Mammary epithelial cell (primary cell): ENCODE results near the gene XPC.

ENCODE experiments used
- EZH2 ChIP-seq: IDR thresholded peaks from 2 replicates; pipeline ENCODE4 v1.6.1; 2012; ENCODE audit warnings: low read length, inconsistent platforms, borderline replicate concordance
- TF ChIP-seq, protein P1 (sequence below), 2 donors: IDR thresholded peaks in 1 of 2; conservative IDR thresholded peaks in 1 of 2; 2 replicates each; pipeline ENCODE4 v1.5.1; 2011 to 2012; ENCODE audit warnings: inconsistent platforms in 2 of 2, low read length in 2 of 2, mild to moderate bottlenecking in 2 of 2, control low read depth in 1 of 2, low read depth in 1 of 2; ENCODE audit not compliant: insufficient read depth in 1 of 2; ENCODE audit errors: extremely low read depth in 1 of 2

DNA sequence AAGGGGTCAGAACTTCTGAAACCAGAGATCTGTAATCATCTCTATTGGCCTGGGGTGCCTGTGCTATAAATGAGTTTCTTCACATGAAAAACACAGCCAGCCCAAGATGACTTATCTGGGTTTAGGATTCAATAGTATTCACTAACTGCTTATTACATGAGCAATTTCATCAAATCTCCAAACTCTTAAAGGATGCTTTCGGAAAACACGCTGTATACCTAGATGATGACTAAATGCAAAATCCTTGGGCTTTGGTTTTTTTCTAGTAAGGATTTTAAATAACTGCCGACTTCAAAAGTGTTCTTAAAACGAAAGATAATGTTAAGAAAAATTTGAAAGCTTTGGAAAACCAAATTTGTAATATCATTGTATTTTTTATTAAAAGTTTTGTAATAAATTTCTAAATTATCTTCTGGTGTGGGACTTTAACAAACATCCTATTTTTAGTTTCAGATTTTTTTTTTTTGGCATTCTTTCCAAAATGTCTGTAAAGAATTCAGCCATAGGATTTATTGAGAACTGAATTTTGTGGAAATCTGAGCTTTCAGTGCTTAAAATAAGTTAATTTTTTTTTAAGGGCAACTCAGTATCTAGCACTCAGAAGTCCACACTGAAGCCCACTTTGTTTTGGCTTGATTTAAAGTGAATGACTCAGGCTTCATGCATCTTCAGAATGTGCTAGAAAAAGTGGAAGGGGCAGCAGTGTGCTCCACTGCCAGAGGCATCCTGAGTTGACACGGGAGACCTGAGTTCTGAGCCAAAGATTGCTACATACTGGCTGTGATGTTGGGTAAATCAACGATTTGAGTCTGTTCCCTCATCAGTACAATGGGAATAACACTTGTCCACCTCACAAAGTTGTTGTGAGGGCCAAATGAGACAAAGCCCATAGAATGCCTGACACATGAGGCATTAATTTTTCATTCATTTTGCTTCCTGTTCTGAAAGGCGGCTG, 34.9 kb downstream of the XPC start:
- TF ChIP-seq, protein P1, sequence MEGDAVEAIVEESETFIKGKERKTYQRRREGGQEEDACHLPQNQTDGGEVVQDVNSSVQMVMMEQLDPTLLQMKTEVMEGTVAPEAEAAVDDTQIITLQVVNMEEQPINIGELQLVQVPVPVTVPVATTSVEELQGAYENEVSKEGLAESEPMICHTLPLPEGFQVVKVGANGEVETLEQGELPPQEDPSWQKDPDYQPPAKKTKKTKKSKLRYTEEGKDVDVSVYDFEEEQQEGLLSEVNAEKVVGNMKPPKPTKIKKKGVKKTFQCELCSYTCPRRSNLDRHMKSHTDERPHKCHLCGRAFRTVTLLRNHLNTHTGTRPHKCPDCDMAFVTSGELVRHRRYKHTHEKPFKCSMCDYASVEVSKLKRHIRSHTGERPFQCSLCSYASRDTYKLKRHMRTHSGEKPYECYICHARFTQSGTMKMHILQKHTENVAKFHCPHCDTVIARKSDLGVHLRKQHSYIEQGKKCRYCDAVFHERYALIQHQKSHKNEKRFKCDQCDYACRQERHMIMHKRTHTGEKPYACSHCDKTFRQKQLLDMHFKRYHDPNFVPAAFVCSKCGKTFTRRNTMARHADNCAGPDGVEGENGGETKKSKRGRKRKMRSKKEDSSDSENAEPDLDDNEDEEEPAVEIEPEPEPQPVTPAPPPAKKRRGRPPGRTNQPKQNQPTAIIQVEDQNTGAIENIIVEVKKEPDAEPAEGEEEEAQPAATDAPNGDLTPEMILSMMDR (conservative IDR thresholded peaks at IDR 0.05 in 1 of 2, IDR thresholded peaks at IDR 0.05 in 1 of 2; ENCODE audit: extremely low read depth in 1 of 2, insufficient read depth in 1 of 2, low read depth in 1 of 2, low read length in 2 of 2) = no peak
- TF ChIP-seq EZH2 = no peak
